DOHH2 (cell line): ENCODE data around the gene KCNA4.

Experiments
- H3F3A ChIP-seq: fragments of 200-600 bp; sonication (generic), shearing (Covaris generic); 2 replicates; pipeline ENCODE4 v1.6.0; 2016; ENCODE audit warnings: antibody characterized with exemption, mild to moderate bottlenecking; ENCODE audit not compliant: control insufficient read depth, insufficient read depth
- H3K27ac ChIP-seq: fragments of 200-600 bp; sonication (generic); 2 replicates; pipeline ENCODE4 v1.5.1; 2014; ENCODE audit warnings: low read depth, mild to moderate bottlenecking, low read length, moderate library complexity
- H3K27me3 ChIP-seq: fragments of 200-600 bp; sonication (generic); 2 replicates; pipeline ENCODE4 v1.6.1; 2014; ENCODE audit warnings: mild to moderate bottlenecking, low read length, mixed read lengths; ENCODE audit not compliant: control insufficient read depth
- H3K36me3 ChIP-seq: fragments of 200-600 bp; sonication (generic); 2 replicates; pipeline ENCODE4 v1.6.1; 2014; ENCODE audit warnings: mild to moderate bottlenecking, low read length, moderate library complexity, mixed read lengths; ENCODE audit not compliant: control insufficient read depth
- H3K4me1 ChIP-seq: fragments of 200-600 bp; sonication (generic); 2 replicates; pipeline ENCODE4 v1.6.1; 2014; ENCODE audit warnings: mild to moderate bottlenecking, low read length, mixed read lengths; ENCODE audit not compliant: control insufficient read depth
- H3K4me2 ChIP-seq: fragments of 200-600 bp; sonication (generic); 2 replicates; pipeline ENCODE4 v1.6.0; 2014; ENCODE audit warnings: mild to moderate bottlenecking, low read length, moderate library complexity
- H3K4me3 ChIP-seq: fragments of 200-600 bp; sonication (generic); 2 replicates; pipeline ENCODE4 v1.5.1; 2014; ENCODE audit warnings: mild to moderate bottlenecking, low read length, mixed read lengths
- H3K79me2 ChIP-seq: fragments of 200-600 bp; sonication (generic); 2 replicates; pipeline ENCODE4 v1.6.1; 2014; ENCODE audit warnings: mild to moderate bottlenecking, low read length, mixed read lengths; ENCODE audit not compliant: control insufficient read depth
- H3K9me2 ChIP-seq: fragments of 200-600 bp; sonication (generic); replicated peaks from 2 replicates; pipeline ENCODE4 v1.6.1; 2014; ENCODE audit warnings: mild to moderate bottlenecking, low read length, mixed read lengths; ENCODE audit not compliant: control insufficient read depth
- H3K9me3 ChIP-seq: fragments of 200-600 bp; sonication (generic); 2 replicates; pipeline ENCODE4 v1.6.1; 2014; ENCODE audit warnings: antibody characterized with exemption, low read length, mixed read lengths; ENCODE audit not compliant: control insufficient read depth, insufficient read depth
- H4K20me1 ChIP-seq: fragments of 200-600 bp; sonication (generic); 2 replicates; pipeline ENCODE4 v1.6.0; 2014; ENCODE audit warnings: low read depth, mild to moderate bottlenecking, antibody characterized with exemption, low read length, moderate library complexity; ENCODE audit not compliant: control insufficient read depth, insufficient read depth
- CTCF ChIP-seq: fragments of 200-600 bp; sonication (generic); IDR thresholded peaks from one replicate; pipeline ENCODE4 v1.5.1; 2014; ENCODE audit warnings: antibody characterized with exemption, mild to moderate bottlenecking, low read depth, low read length; ENCODE audit not compliant: poor library complexity, severe bottlenecking
- EZH2phosphoT487 ChIP-seq: fragments of 200-600 bp; sonication (generic); IDR thresholded peaks from 2 replicates; pipeline ENCODE4 v1.6.1; 2017; ENCODE audit warnings: borderline replicate concordance, mild to moderate bottlenecking, antibody characterized with exemption, low read length, moderate library complexity, mixed read lengths

The KCNA4 gene

GRCh38 chr11:30016588-30017363, at the start of gene KCNA4:
Gene KCNA4, minus strand, starts transcription at chr11:30017030. Its CDS starts 4,352 bp downstream, at chr11:30012678.
- Histone ChIP-seq H3K9me3 (no peaks in the 10 kb centered on the region; the same call in 1 of the 2 replicates), H4K20me1 (no peaks in the 10 kb centered on the region), H3K79me2 (no peaks in the 10 kb centered on the region), H3F3A (no peaks in the 10 kb centered on the region), H3K9me2 (no peaks in the 10 kb centered on the region), H3K27ac (no peak within 1 kb of the TSS), H3K4me3 (no peak within 1 kb of the TSS), H3K4me2 (no peak within 1 kb of the TSS), H3K4me1 (no peaks in the 10 kb centered on the region), H3K27me3 (no peaks in the 10 kb centered on the region), H3K36me3 (no peaks in the 10 kb centered on the region)
- TF ChIP-seq CTCF: no peak
- no peak for TF ChIP-seq EZH2phosphoT487

- H4K20me1 ChIP-seq: no peaks in the 10 kb centered on the region
- no peaks in the 10 kb centered on the region for H3K27me3 ChIP-seq
- H3K4me1 ChIP-seq: no peaks in the 10 kb centered on the region
- no peaks in the 10 kb centered on the region; the same call in 1 of the 2 replicates for H3K9me3 ChIP-seq
- no peak overlapping the region for H3K4me2 ChIP-seq
- H3K27ac ChIP-seq: no peak overlapping the region
- no peak for TF ChIP-seq EZH2phosphoT487
- TF ChIP-seq CTCF: no peak
- no peaks in the 10 kb centered on the region for H3K79me2 ChIP-seq
- H3K9me2 ChIP-seq: no peaks in the 10 kb centered on the region
- no peak overlapping the region for H3K4me3 ChIP-seq
- H3F3A ChIP-seq: no peaks in the 10 kb centered on the region
- H3K36me3 ChIP-seq: no peaks in the 10 kb centered on the region
Observed at GRCh38 chr11:30062103-30062502, 45.3 kb upstream of the KCNA4 start.

- TF ChIP-seq EZH2phosphoT487 (no peak), CTCF (no peak)
- no peaks in the 10 kb centered on the region for H3K79me2 ChIP-seq
- no peaks in the 10 kb centered on the region for H3K36me3 ChIP-seq
Observed at GRCh38 chr11:30059172-30059815, 42.5 kb upstream of the KCNA4 start.

More at GRCh38 chr11:30059172-30059815, 42.5 kb upstream of the KCNA4 start:
- H3K4me1 ChIP-seq: no peaks in the 10 kb centered on the region
- no peaks in the 10 kb centered on the region for H3K9me2 ChIP-seq
- no peaks in the 10 kb centered on the region for H3K27me3 ChIP-seq
- H3K4me2 ChIP-seq: no peak overlapping the region
- H3K9me3 ChIP-seq: no peaks in the 10 kb centered on the region; the same call in 1 of the 2 replicates
- H3K27ac ChIP-seq: no peak overlapping the region
- no peaks in the 10 kb centered on the region for H3F3A ChIP-seq
- H4K20me1 ChIP-seq: no peaks in the 10 kb centered on the region
- H3K4me3 ChIP-seq: no peak overlapping the region
